Vagina (tissue), 2 donors: ENCODE measurements around the gene OLFML3.

Source experiments
- CTCF ChIP-seq, 3 experiments: fragments of 450-650 bp in 2 of 3; fragments of 200-600 bp in 1 of 3; sonication (generic) in 1 of 3; IDR thresholded peaks; one replicate each; pipeline ENCODE4 v1.5.1; 2017 to 2019; ENCODE audit warnings: antibody characterized with exemption in 3 of 3, mild to moderate bottlenecking in 2 of 3, moderate library complexity in 2 of 3
- POLR2A ChIP-seq, 2 donors: fragments of 450-650 bp; IDR thresholded peaks; one replicate each; pipeline ENCODE4 v1.6.1; 2017; ENCODE audit warnings: antibody characterized with exemption in 2 of 2, mild to moderate bottlenecking in 2 of 2, moderate library complexity in 2 of 2
- POLR2AphosphoS5 ChIP-seq, 2 donors: sonication (generic); formaldehyde crosslinking; IDR thresholded peaks; one replicate each; pipeline ENCODE4 v1.9.0; 2017; ENCODE audit warnings: antibody characterized with exemption in 2 of 2, mild to moderate bottlenecking in 2 of 2, low read depth in 1 of 2; ENCODE audit not compliant: insufficient read depth in 1 of 2

- no peak for TF ChIP-seq POLR2A (IDR thresholded peaks at IDR 0.05)
- no peak for TF ChIP-seq CTCF (IDR thresholded peaks at IDR 0.05)
- no peak for TF ChIP-seq POLR2AphosphoS5 (IDR thresholded peaks at IDR 0.05; ENCODE audit: insufficient read depth in 1 of 2, low read depth in 1 of 2)
Observed at GRCh38 chr1:113945329-113945728, 33.9 kb upstream of the OLFML3 start.
